ENCODE measurements around the gene WBP4. TPM values are rescaled to one million over a fixed set of nuclear protein-coding genes. Genes with fewer than 3 reads are reported as not detected.

Gene WBP4
- total and polyA plus RNA-seq, 11 donors = 12.4 to 29.9 (median 20.6) TPM

DNA sequence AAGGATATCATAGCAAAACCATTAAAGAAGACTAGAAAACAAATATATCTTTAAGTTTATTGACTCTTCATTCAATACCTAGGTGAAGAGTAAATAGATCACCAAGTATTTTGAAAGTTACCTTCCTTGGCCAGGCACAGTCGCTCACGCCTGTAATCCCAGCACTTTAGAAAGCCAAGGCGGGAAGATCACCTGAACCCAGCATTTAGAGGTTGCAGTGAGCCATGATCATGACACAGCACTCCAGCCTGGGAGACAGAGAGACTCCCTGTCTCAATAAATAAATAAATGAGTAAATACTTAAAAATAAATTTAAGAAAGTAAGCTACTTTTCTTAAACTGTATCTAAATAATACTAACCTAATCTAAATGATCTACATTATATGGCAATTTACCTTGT, 8.9 kb upstream of the WBP4 start:
- Histone ChIP-seq H3K27ac (peak overlapping the region in 10 of 12 donors; percentile 4 to 86 (median 50)), H3K9me3 (peaks cover 0 to 4% (median 0%) of the 10 kb centered on the region in 12 donors), H3K4me1 (peaks cover 4 to 90% (median 64%) of the 10 kb centered on the region in 12 donors), H3K27me3 (no peaks in the 10 kb centered on the region), H3K36me3 (peaks cover 0 to 6% (median 0%) of the 10 kb centered on the region in 9 donors), H3K4me3 (no peak overlapping the region)
- intact Hi-C loops (cut with DNase I) = loop anchor here in 4 of 10 donors (5.0 to 10.0 kb wide), 3 partner anchors 35 to 128 kb away; partner anchors contain the start of gene ELF1 (in 1 of the 4)
- 80 to 93% (median 84%) methylated on average over 3 of the region's 3 CpGs for WGBS, 4 donors
- DNase-seq (no peak), ATAC-seq (no peak)
- TF ChIP-seq, protein P1, sequence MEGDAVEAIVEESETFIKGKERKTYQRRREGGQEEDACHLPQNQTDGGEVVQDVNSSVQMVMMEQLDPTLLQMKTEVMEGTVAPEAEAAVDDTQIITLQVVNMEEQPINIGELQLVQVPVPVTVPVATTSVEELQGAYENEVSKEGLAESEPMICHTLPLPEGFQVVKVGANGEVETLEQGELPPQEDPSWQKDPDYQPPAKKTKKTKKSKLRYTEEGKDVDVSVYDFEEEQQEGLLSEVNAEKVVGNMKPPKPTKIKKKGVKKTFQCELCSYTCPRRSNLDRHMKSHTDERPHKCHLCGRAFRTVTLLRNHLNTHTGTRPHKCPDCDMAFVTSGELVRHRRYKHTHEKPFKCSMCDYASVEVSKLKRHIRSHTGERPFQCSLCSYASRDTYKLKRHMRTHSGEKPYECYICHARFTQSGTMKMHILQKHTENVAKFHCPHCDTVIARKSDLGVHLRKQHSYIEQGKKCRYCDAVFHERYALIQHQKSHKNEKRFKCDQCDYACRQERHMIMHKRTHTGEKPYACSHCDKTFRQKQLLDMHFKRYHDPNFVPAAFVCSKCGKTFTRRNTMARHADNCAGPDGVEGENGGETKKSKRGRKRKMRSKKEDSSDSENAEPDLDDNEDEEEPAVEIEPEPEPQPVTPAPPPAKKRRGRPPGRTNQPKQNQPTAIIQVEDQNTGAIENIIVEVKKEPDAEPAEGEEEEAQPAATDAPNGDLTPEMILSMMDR (IDR thresholded peaks at IDR 0.05) = no peak
- TF ChIP-seq POLR2A (IDR thresholded peaks at IDR 0.05) = no peak

DNA sequence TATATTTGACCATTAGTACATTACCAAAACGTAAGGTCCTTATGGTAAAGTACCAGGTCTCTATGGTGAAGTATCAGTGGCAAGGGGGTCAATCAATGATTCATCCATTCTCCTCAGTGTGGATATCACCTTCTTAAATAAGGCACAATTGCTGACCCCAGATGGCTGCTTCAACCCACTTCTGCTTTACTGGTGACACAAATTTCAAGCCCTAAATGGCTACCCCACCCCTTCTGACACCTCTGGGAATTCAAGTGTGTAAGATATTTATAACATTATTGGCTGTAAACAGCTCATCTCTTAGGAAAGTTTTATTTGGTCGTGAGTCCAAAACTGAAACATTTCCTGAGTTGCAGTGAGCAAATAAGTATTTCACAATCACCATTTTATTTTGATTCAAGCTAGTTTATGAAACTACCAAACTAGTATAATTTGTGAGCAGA, 7.9 kb upstream of the WBP4 start:
- 24 to 41% (median 28%) methylated on average over 2 of the region's 2 CpGs for WGBS, 4 donors
- Histone ChIP-seq H3K9me3 (peaks cover 0 to under 1% (median 0%) of the 10 kb centered on the region in 12 donors), H3K27ac (peak overlapping the region; percentile 43 to 86 (median 60)), H3K4me1 (peaks cover 4 to 97% (median 73%) of the 10 kb centered on the region in 12 donors), H3K36me3 (peaks cover 0 to 5% (median 0%) of the 10 kb centered on the region in 9 donors), H3K27me3 (no peaks in the 10 kb centered on the region), H3K4me3 (peak overlapping the region in 1 of 12 donors; percentile 2)
- DNase-seq = peak in 3 of 5 donors; percentile 36 to 46 (median 40)
- intact Hi-C loops (cut with DNase I) = loop anchor here in 4 of 10 donors (5.0 to 10.0 kb wide), 3 partner anchors 36 to 129 kb away; partner anchors contain the start of gene ELF1 (in 1 of the 4)
- peak; percentile 74 to 87 (median 81) for ATAC-seq
- TF ChIP-seq POLR2A (IDR thresholded peaks at IDR 0.05) = no peak
- TF ChIP-seq, protein P1 (IDR thresholded peaks at IDR 0.05) = no peak

DNA sequence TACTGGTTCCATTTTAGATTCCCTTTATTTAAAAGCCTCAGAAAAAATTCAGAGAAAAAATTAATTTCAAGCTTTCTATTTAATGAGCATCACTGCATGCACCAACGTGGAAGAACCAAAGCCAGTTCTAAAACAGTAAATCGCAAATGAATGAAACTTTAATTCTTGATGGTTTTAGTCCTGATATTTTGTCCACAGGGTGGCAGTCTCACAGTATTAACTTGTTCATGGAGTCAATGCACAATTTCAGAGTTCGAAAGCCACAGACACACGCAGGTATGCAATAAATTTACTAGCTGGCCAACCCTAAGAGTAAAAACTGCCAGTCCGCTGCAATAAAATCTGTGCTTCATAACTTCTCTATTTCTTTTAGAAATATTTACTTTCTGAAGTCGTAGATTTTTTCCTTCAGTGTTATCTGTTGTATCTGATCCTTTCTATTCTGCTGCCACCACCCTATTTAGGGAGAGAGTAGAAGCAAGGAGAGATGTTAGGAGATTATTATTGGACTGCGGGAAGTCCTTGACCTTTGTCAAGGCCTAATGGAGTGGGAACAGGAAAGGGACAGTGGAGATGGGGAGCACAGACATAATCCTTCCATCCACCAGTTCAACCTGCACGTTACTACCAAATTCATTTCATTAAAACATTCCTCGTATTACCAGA, 7.0 kb upstream of the WBP4 start:
- no peak for DNase-seq
- Histone ChIP-seq H3K27ac (peak overlapping the region in 11 of 12 donors; percentile 13 to 86 (median 64)), H3K9me3 (no peaks in the 10 kb centered on the region), H3K36me3 (peaks cover 0 to 6% (median 0%) of the 10 kb centered on the region in 9 donors), H3K4me3 (no peak overlapping the region), H3K4me1 (peaks cover 4 to 97% (median 79%) of the 10 kb centered on the region in 12 donors), H3K27me3 (no peaks in the 10 kb centered on the region)
- intact Hi-C loops (cut with DNase I) = loop anchor here in 4 of 10 donors (5.0 to 10.0 kb wide), 3 partner anchors 37 to 130 kb away; partner anchors contain the start of gene ELF1 (in 1 of the 4)
- TF ChIP-seq POLR2A (IDR thresholded peaks at IDR 0.05) = no peak
- TF ChIP-seq, protein P1 (IDR thresholded peaks at IDR 0.05) = peak; percentile 23 to 63 (median 52)
- peak in 2 of 4 donors; percentile 38 to 47 for ATAC-seq
- WGBS, 4 donors = 52 to 59% (median 54%) methylated on average over 9 of the region's 9 CpGs

All from heart left ventricle (tissue), 16 donors.